ENCODE data around the gene PHETA1. TPM values are rescaled to one million over a fixed set of nuclear protein-coding genes. Genes with fewer than 3 reads are reported as not detected.

PHETA1 gene
- total RNA-seq, 1 donor from 2014 or later, result 14.9 TPM

- H3K4me3 Mint-ChIP-seq (ENCODE audit: unreplicated experiment), result no peak overlapping the region
- Histone ChIP-seq H3K9me3 (ENCODE audit: insufficient read depth, low read depth, low read length) (no peaks in the 10 kb centered on the region), H3K36me3 (ENCODE audit: insufficient read depth, low read length) (no peaks in the 10 kb centered on the region), H3K4me1 (ENCODE audit: insufficient read depth, low read length) (peaks cover 4% of the 10 kb centered on the region), H3K9ac (ENCODE audit: low read length) (no peak overlapping the region), H2AFZ (ENCODE audit: low read depth, low read length) (no peak overlapping the region), H3K4me2 (ENCODE audit: low read length) (no peak overlapping the region), H3K27ac (ENCODE audit: low read depth, low read length) (no peak overlapping the region), H3K27me3 (ENCODE audit: insufficient read depth, low read length) (no peaks in the 10 kb centered on the region), H3K4me3 (ENCODE audit: insufficient read depth, low read depth, low read length) (no peak overlapping the region), H3K79me2 (ENCODE audit: insufficient read depth, low read length) (peaks cover 2% of the 10 kb centered on the region), H4K20me1 (ENCODE audit: insufficient read depth, low read length) (peaks cover 20% of the 10 kb centered on the region)
- TF ChIP-seq, protein P1, sequence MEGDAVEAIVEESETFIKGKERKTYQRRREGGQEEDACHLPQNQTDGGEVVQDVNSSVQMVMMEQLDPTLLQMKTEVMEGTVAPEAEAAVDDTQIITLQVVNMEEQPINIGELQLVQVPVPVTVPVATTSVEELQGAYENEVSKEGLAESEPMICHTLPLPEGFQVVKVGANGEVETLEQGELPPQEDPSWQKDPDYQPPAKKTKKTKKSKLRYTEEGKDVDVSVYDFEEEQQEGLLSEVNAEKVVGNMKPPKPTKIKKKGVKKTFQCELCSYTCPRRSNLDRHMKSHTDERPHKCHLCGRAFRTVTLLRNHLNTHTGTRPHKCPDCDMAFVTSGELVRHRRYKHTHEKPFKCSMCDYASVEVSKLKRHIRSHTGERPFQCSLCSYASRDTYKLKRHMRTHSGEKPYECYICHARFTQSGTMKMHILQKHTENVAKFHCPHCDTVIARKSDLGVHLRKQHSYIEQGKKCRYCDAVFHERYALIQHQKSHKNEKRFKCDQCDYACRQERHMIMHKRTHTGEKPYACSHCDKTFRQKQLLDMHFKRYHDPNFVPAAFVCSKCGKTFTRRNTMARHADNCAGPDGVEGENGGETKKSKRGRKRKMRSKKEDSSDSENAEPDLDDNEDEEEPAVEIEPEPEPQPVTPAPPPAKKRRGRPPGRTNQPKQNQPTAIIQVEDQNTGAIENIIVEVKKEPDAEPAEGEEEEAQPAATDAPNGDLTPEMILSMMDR (IDR thresholded peaks at IDR 0.05; ENCODE audit: insufficient read depth, low read depth, low read length), result no peak
- no peak for TF ChIP-seq EZH2 (IDR thresholded peaks at IDR 0.05; ENCODE audit: insufficient read depth, low read length)
- H3K9me3 Mint-ChIP-seq (ENCODE audit: unreplicated experiment), result no peaks in the 10 kb centered on the region
- no peak for DNase-seq (ENCODE audit: low read depth)
- H3K36me3 Mint-ChIP-seq (ENCODE audit: low read depth, unreplicated experiment), result peaks cover 18% of the 10 kb centered on the region
- FAIRE-seq, result no peak
- H3K27me3 Mint-ChIP-seq (ENCODE audit: low read depth, unreplicated experiment), result peaks cover 4% of the 10 kb centered on the region
- no peak overlapping the region for H3K27ac Mint-ChIP-seq (ENCODE audit: unreplicated experiment)
- H3K4me1 Mint-ChIP-seq (ENCODE audit: low read depth, unreplicated experiment), result peaks cover 16% of the 10 kb centered on the region
Observed at GRCh38 chr12:111361717-111362576, 6.9 kb downstream of the PHETA1 start.

DNA sequence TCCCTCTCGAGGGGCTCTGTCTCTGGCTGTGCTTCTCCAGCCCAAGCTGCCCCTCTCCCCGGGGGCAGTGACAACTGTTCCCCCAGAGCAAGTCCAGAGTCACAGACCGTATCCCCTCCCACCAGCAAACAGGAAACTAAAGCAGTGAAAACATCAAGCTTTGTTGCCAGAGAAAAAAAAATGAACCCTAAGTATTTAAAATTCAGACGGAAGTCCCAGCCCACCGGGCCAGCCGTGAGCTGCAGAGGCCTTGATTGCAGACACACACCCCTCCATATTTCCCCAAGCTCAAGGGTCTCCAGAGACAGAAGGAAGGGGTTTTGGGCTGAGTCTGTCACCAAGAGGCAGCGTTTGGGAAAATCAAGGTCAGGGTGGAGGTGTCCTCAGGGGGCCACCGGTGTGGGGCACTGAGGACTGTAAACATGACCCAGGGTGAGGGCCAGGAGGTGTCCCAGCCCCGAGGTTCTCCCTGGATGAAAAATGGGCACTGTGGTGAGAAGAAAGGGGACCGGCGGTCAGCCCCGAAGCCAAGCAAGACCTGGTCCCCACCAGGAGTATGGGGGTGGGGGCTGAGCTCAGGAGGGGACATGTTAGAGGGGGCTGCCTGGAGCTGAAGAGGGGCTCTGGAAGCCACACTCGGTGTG, 7.7 kb downstream of the PHETA1 start:
- no peaks in the 10 kb centered on the region for H3K9me3 ChIP-seq (ENCODE audit: insufficient read depth, low read depth, low read length)
- H3K79me2 ChIP-seq (ENCODE audit: insufficient read depth, low read length), result no peaks in the 10 kb centered on the region
- no peak overlapping the region for H3K27ac Mint-ChIP-seq (ENCODE audit: unreplicated experiment)

More for the DNA sequence above, 7.7 kb downstream of the PHETA1 start:
- Histone ChIP-seq H3K36me3 (ENCODE audit: insufficient read depth, low read length) (no peaks in the 10 kb centered on the region), H3K9ac (ENCODE audit: low read length) (no peak overlapping the region), H3K4me2 (ENCODE audit: low read length) (no peak overlapping the region), H3K4me3 (ENCODE audit: insufficient read depth, low read depth, low read length) (no peak overlapping the region), H3K27ac (ENCODE audit: low read depth, low read length) (no peak overlapping the region), H4K20me1 (ENCODE audit: insufficient read depth, low read length) (peaks cover 13% of the 10 kb centered on the region), H3K4me1 (ENCODE audit: insufficient read depth, low read length) (peaks cover 4% of the 10 kb centered on the region), H3K27me3 (ENCODE audit: insufficient read depth, low read length) (no peaks in the 10 kb centered on the region), H2AFZ (ENCODE audit: low read depth, low read length) (no peak overlapping the region)
- Mint-ChIP-seq H3K27me3 (ENCODE audit: low read depth, unreplicated experiment) (peaks cover 4% of the 10 kb centered on the region), H3K4me3 (ENCODE audit: unreplicated experiment) (no peak overlapping the region), H3K9me3 (ENCODE audit: unreplicated experiment) (no peaks in the 10 kb centered on the region), H3K4me1 (ENCODE audit: low read depth, unreplicated experiment) (peaks cover 16% of the 10 kb centered on the region), H3K36me3 (ENCODE audit: low read depth, unreplicated experiment) (peaks cover 14% of the 10 kb centered on the region)
- no peak for DNase-seq (ENCODE audit: low read depth)
- FAIRE-seq, result no peak
- TF ChIP-seq EZH2 (IDR thresholded peaks at IDR 0.05; ENCODE audit: insufficient read depth, low read length), result no peak
- TF ChIP-seq, protein P1 (IDR thresholded peaks at IDR 0.05; ENCODE audit: insufficient read depth, low read depth, low read length), result no peak
